HG02973 (cell line): ENCODE measurements around the gene KRT17.
"Not testable (repeated sequence)": the region's sequence is repeated elsewhere in the genome, so short reads cannot be mapped to it uniquely, and the experiment has no call there.

Experiments used
- ATAC-seq: cut with Tn5 transposase; IDR thresholded peaks from one replicate; pipeline ENCODE4 v1.9.1; 2021; ENCODE audit warnings: moderate library complexity; ENCODE audit not compliant: unreplicated experiment

The KRT17 gene

GRCh38 chr17:41654678-41655607, 30.6 kb upstream of the KRT17 start:
- ATAC-seq: no peak

DNA sequence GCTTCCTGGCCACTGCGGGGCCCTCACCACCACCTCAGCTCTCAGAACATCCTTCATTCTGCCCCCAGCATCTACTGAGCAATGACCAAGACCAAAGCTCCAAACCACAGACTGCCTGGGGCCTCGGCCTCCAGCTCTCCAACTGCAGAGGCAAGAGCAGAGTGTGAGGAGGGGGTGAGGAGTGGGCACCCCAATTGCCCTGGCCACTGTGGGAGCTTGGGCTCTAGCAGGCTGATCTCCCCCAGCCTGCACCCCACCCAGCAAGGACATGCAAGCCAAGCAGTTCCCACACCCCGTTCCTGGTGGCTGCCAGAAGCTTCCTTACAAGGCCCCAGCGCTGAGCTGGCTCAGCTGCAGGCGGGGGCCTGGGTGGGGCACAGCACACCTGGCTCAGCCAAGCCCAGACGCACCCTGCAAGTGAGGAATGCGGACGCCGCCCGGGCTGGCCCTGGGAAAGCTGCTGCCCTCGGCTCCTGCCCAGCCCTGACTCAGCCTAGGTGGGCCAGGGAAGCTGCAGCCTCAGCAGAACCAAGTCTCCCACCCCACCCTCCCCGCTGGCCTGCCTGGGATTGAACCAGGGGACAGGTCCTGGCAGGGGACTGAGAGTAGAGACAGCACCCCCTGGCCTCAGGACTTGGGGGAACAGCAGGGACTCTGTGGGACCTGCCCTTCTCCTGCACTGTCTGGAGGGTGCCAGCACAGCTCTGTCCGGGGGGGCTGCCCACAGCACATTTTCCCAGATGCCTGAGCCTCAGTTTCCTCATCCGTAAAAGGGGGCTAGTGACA, 29.7 kb upstream of the KRT17 start:
- no peak for ATAC-seq

DNA sequence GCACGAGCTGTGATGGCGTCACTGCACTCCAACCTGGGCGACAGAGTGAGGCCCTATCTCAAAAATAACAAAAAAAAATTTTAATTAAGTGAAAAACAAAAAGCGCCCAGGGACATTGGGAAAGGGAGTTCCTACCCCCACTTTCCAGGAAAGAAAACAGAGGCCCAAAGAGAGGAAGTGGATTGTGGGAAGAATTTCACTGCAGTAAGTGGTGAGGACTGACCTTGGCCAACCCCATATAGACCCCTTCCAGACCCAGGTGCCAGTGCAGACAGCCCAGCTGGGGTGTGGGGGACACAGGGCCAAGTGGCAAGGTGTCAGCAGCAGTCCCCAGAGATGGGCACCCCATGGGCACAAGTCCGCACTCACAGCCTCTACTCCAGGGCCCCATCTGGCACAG, 29.0 kb upstream of the KRT17 start:
- ATAC-seq: no peak

DNA sequence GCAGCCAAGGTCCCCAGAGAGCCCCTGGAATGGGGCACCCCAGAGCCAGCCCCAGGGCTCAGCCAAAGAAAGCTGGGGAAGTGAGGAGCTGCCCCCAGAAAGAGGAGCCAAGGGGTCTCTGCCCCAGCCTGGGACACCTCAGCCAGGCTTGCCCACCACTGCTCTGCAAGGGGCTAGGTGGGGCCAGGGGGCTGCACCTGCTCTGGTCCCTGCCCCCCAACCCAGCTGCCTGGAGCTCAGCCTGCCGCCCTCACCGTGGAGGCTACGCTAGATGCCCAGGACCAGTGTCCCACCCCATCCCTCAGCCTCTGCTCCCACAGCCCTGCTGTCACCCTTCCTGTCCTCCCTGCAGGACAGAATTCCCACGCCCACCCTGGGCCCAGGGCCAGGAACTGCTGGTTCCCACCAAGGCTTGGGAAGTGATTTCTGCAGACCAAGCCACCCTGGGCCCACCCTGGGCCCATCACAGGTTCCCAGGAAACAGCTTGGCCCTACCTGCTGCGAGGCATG, 28.1 kb upstream of the KRT17 start:
- ATAC-seq: no peak

DNA sequence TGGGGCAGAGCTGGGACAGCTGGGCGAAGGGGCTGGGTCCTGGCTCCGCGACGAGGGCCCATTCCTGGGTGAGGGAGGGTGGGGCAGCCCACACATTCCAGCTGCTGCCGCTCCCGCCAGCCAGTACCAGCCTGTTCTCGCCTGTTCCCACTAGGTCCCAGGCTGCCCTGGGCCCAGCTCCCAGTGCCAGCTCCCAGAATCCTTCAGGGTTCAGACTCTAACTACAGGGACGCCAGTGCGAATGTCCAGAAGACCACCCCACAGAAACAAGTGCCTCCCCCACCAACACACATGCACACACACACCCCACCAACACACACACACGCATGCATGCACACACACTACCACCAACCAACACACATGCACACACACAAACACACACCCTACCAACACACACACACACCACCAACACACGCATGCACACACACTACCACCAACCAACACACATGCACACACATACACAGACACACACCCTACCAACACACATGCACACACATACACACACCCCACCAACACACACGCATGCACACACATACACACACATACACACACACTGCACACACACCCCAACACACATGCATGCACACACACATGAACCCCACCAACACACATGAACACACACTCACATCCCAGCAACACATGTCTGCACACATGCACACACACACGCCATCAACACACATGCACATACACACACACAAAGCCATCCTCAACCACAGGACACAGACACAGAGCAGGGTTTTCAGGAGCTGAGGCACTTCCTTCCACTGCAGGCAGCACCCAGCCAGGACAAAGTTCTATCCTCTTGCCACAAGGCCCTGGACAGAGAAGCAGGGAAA, 27.5 kb upstream of the KRT17 start:
- ATAC-seq: no peak

DNA sequence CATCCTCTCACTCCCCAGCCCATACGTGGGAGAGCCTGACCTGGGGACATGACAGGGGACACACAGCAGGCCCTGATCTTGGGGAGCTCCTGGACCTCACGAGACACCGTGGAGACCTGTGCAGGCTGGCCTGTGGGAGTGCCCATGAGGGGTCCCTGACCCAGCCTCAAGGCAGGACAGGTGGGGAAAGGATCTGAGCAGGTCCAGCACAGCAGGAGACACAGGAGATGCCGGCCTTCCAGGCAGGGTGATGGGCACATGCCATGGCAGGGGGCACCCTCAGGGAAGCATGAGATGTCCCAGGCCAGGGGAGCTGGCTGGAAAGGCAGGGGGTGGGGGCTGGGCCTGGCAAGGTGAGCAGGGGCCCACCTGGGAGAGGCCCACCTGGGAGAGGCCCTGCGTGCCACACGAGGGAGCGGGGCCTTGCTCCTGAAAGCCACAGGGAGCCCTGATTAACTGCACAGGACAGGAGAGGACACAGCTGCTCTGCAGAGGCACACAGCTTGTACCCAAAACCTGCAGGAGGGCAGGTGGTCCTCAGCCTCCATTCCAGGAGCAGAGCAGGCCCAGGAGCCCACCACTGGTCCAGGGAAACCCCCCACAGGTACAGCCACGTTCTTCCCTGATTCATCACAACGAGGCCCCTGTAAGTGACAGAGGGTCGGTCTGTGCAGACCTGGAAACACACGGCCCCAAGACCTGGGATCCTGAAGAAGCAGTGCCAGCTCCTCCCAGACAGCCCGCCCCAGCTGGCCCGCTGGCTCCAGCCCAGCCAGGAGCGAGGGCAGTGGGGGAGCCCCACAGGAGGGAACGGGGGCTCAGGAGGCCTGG, 26.6 kb upstream of the KRT17 start:
- no peak for ATAC-seq

- ATAC-seq: no peak
Measured at GRCh38 chr17:41649923-41650519, 25.6 kb upstream of the KRT17 start.

- ATAC-seq: no peak
Measured at GRCh38 chr17:41648411-41649195, 24.2 kb upstream of the KRT17 start.

DNA sequence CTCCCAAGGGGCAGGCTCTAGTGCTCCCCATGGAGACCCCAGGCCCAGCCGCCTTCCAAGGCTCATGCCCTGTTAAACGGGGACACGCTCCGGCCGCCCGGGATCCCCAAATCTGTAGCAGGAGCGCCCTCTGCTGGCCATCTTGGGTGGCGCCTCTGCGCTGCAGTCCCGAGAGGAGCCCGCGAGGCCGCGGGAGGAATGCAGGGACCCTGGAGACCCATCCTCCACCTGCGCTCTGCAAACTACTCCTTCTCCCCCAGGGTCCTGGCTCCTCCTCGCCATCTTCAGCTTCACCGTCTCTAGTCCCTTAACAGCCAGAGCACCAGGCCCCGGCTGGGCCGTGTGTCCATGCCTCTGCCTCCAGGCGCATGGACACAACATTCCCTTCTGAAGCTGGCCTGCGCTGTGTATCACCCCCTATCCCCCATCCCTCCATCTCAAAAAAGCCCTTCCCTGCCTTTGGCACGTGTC, 23.6 kb upstream of the KRT17 start:
- ATAC-seq: peak; percentile 57

GRCh38 chr17:41647038-41647813, 22.9 kb upstream of the KRT17 start:
- ATAC-seq: no peak

DNA sequence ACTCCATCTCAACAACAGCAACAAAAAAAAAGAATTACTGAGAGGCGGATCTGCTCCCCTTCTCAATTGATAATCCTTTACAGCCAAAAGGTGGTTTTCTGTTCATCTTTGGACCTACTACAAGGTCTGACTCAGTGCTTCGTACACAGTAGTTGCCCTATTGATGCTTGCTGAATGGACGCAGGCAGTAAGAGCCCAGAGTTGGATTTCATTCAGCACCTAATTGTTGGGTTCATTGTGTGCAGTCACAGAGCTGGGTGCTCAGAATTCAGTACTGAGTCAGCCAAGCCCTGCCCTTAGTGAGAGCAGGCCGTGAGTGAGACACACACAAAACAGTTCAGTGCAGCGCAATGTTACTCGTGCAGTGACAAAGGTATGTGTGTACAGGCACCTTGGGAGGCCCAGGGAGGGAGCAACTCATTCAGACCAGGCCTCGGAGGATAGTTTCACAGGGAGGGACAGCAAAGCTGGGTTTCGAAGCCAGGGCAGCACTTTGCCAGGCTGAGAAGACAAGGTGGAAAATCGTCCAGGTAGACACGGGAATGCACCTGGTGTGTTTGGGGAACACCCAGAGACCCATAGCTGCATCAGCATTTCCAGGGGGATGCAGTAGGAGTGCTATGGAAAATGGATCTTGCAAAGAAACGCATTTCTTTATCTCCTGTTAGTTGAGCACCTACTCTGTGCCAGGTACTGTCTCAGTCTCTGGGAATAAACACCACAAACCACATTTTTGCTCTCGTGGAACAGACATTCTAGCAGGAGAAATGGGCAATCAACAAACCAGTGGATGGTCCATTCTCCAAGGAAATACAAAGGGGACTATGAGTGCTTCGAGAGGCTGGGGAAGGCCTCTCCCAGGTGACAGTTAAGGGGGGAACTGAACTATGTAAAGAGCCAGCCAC, 18.1 kb upstream of the KRT17 start:
- no peak for ATAC-seq

GRCh38 chr17:41640596-41640995, 16.2 kb upstream of the KRT17 start:
- not testable (repeated sequence) for ATAC-seq

- ATAC-seq: no peak
Measured at GRCh38 chr17:41639492-41640473, 15.4 kb upstream of the KRT17 start.

DNA sequence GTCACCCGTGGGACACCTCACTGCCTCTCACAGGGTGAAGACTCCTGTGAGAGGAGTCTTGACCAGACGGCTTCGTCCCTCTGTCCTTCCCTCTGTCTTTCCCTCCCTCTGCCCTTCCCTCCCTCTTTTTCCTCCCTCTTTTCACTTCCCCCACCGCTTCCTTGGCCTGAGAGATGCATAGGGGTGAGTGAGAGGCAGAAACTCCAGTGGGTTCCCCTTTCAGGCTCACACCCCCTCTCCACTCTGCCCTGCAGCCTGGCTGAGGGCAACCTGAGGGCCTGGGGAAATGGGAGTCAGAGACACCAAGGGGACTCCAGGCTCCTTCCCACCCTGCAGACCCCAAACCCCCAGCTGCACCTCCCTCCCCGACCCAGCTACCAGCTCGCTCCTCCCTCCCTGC, 14.6 kb upstream of the KRT17 start:
- no peak for ATAC-seq

DNA sequence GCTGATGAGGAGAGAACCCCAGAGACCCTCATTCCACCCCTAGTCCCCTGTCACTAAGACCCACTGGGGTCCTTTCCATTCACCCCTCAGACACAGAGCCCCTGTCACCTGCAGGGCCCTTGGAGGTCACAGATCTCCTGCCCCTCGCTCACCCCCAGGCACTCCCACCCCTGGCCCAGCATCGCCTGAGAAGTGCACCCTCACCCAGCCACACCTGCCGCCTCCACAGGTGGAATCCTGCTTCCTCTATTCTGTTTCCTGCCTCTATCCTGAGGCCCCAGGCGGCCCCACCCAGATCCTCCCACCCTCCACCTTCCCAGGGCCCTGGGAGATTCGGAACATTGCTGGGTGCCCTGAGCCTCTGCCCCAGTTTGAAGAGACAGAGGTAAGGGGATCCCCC, 13.8 kb upstream of the KRT17 start:
- no peak for ATAC-seq

- no peak for ATAC-seq
Measured at GRCh38 chr17:41636652-41637051, 12.3 kb upstream of the KRT17 start.
